HepG2 (cell line): Measurements from ENCODE around the gene ZNF839. TPM values are rescaled to one million over a fixed set of nuclear protein-coding genes. Genes with fewer than 3 reads are reported as not detected.
A peak's percentile ranks its signal among the peaks of the same experiment; 100 is the strongest.

ENCODE experiments used
- AKAP8 ChIP-seq: sonication (generic); formaldehyde crosslinking; IDR thresholded peaks from 2 replicates; pipeline ENCODE4 v1.5.1; 2020; ENCODE audit warnings: mild to moderate bottlenecking, missing genetic modification reagents
- ARNTL ChIP-seq: sonication (generic); formaldehyde crosslinking; IDR thresholded peaks from 2 replicates; pipeline ENCODE4 v1.4.0; 2020; ENCODE audit warnings: mild to moderate bottlenecking, missing genetic modification reagents
- ATAD3A ChIP-seq: sonication (generic); formaldehyde crosslinking; IDR thresholded peaks from 2 replicates; pipeline ENCODE4 v1.4.0; 2020; ENCODE audit warnings: missing genetic modification reagents
- EHMT2 ChIP-seq: fragments of 200-600 bp; sonication (generic); IDR thresholded peaks from 2 replicates; pipeline ENCODE4 v1.7.0; 2017; ENCODE audit warnings: antibody characterized with exemption, low read depth, low read length, borderline replicate concordance
- FOXA1 ChIP-seq, 2 experiments: fragments of 450-650 bp in 1 of 2; sonication (generic) in 1 of 2; formaldehyde crosslinking in 1 of 2; IDR thresholded peaks; 2 replicates each; pipeline versions ENCODE4 v1.4.0 to v1.6.1; 2016 to 2020; ENCODE audit warnings: missing genetic modification reagents in 1 of 2
- FOXM1 ChIP-seq: sonication (generic); formaldehyde crosslinking; IDR thresholded peaks from 2 replicates; pipeline ENCODE4 v1.5.0; 2020; ENCODE audit warnings: missing genetic modification reagents
- IRF2 ChIP-seq: IDR thresholded peaks from 2 replicates; pipeline ENCODE4 v1.6.1; 2018; ENCODE audit warnings: missing genetic modification reagents, missing compliant biosample characterization
- KDM2A ChIP-seq: sonication (generic); formaldehyde crosslinking; IDR thresholded peaks from 2 replicates; pipeline ENCODE4 v1.4.0; 2020; ENCODE audit warnings: low read depth, missing genetic modification reagents, borderline replicate concordance
- KLF12 ChIP-seq: sonication (generic); formaldehyde crosslinking; IDR thresholded peaks from 2 replicates; pipeline ENCODE4 v1.4.0; 2020; ENCODE audit warnings: missing genetic modification reagents, borderline replicate concordance
- MTF2 ChIP-seq: sonication (generic); formaldehyde crosslinking; IDR thresholded peaks from 2 replicates; pipeline ENCODE4 v1.5.0; 2020; ENCODE audit warnings: missing genetic modification reagents, borderline replicate concordance
- SALL1 ChIP-seq: sonication (generic); formaldehyde crosslinking; IDR thresholded peaks from 2 replicates; pipeline ENCODE4 v1.8.0; 2022; ENCODE audit warnings: mild to moderate bottlenecking, missing genetic modification reagents
- SNRNP70 ChIP-seq: fragments of 200-400 bp; formaldehyde crosslinking; IDR thresholded peaks from 2 replicates; pipeline ENCODE4 v1.6.1; 2017; ENCODE audit warnings: mild to moderate bottlenecking, low read depth, low read length, moderate library complexity
- YY1 ChIP-seq: IDR thresholded peaks from 2 replicates; pipeline ENCODE4 v1.6.1; 2011; ENCODE audit warnings: low read length, low read depth, moderate library complexity, mild to moderate bottlenecking; ENCODE audit not compliant: insufficient read depth, insufficient replicate concordance
- ZBTB3 ChIP-seq: sonication (generic); formaldehyde crosslinking; IDR thresholded peaks from 2 replicates; pipeline ENCODE4 v1.4.0; 2020; ENCODE audit warnings: low read depth, mild to moderate bottlenecking, moderate library complexity, missing genetic modification reagents, borderline replicate concordance
- ZIK1 ChIP-seq: sonication (generic); formaldehyde crosslinking; IDR thresholded peaks from 2 replicates; pipeline ENCODE4 v1.5.0; 2020; ENCODE audit warnings: mild to moderate bottlenecking, low read depth, missing genetic modification reagents, borderline replicate concordance
- ZNF124 ChIP-seq: sonication (generic); formaldehyde crosslinking; IDR thresholded peaks from 2 replicates; pipeline ENCODE4 v1.4.0; 2020; ENCODE audit warnings: missing genetic modification reagents
- ZNF331 ChIP-seq: sonication (generic); formaldehyde crosslinking; IDR thresholded peaks from 2 replicates; pipeline ENCODE4 v1.4.0; 2020; ENCODE audit warnings: missing genetic modification reagents
- ZNF556 ChIP-seq: sonication (generic); formaldehyde crosslinking; IDR thresholded peaks from 2 replicates; pipeline ENCODE4 v1.4.0; 2020; ENCODE audit warnings: mild to moderate bottlenecking, missing genetic modification reagents, borderline replicate concordance
- ZNF788 ChIP-seq: sonication (generic); formaldehyde crosslinking; IDR thresholded peaks from 2 replicates; pipeline ENCODE4 v1.5.0; 2020; ENCODE audit warnings: mild to moderate bottlenecking, missing genetic modification reagents, borderline replicate concordance
- ZSCAN29 ChIP-seq: sonication (generic); formaldehyde crosslinking; conservative IDR thresholded peaks from 2 replicates; pipeline ENCODE4 v1.4.0; 2020; ENCODE audit warnings: mild to moderate bottlenecking, missing genetic modification reagents
- polyA plus RNA-seq, 8 experiments: library from polyadenylated mRNA; depleted of rRNA in 3 of 8; stranded (reverse) in 7 of 8; unstranded in 1 of 8; fragments of >200 nt; fragmentation: Illumina TruSeq in 4 of 8; extraction: Trizol in 4 of 8; gene quantifications; 2 replicates each; pipeline versions ENCODE4 v1.2.1 to v1.2.3, GENCODE V29; 2011 to 2016; ENCODE audit warnings: low read depth in 4 of 8, missing spikeins in 1 of 8, mixed read lengths in 1 of 8; ENCODE audit not compliant: insufficient read depth in 1 of 8
- total RNA-seq, 5 experiments: library from RNA; depleted of rRNA; stranded (reverse); fragments of >200 nt; fragmentation: Illumina TruSeq; extraction: Trizol; gene quantifications; 2 replicates each; pipeline ENCODE4 v1.2.3, GENCODE V29; 2016; ENCODE audit warnings: low read depth in 1 of 5
- TF ChIP-seq, protein P1 (sequence below): sonication (generic); formaldehyde crosslinking; IDR thresholded peaks from 2 replicates; pipeline ENCODE4 v1.5.0; 2020; ENCODE audit warnings: mild to moderate bottlenecking, missing genetic modification reagents, borderline replicate concordance
- TF ChIP-seq, protein P2 (sequence below): fragments of 450-650 bp; IDR thresholded peaks from 2 replicates; pipeline ENCODE4 v1.6.1; 2017; ENCODE audit warnings: mild to moderate bottlenecking
- TF ChIP-seq, protein P3 (sequence below): IDR thresholded peaks from 2 replicates; pipeline ENCODE4 v1.6.1; 2016

Gene ZNF839
- total and polyA plus RNA-seq, 2 of the 13 experiments (the other 11 are each of a cell fraction or from before 2014, with no cell fraction given) = 11.1 to 12.8 TPM

DNA sequence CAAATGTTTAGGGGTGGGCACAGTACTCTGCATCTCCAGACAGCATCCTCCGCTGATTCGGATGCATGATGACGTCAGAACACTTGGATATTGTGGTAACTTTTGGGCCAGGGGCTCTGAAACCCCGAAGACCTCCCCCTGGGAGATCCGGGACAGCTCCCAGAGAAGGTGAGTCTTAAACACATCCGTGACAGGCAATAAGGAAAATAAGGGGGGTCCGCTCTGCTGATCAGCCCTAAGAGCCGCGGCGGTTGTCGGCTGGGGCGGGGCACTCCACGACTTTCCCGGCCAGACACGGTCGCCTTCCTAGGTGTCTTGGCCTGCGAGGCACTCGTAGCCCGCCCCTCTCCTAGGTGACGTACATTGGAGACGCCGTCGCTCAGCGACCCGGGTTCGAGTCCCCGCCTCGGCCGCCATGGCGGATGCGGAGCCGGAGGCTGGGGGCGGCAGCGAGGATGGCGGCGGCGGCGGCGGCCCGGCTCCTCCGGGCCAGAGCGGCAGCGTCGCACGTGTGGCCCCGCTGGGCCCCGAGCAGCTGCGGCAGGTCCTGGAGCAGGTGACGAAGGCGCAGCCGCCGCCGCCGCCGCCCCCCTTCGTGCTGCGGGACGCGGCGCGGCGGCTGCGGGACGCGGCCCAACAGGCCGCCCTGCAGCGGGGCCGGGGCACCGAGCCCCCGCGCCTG is at the start of gene ZNF839 (continued):
- TF ChIP-seq, protein P1, sequence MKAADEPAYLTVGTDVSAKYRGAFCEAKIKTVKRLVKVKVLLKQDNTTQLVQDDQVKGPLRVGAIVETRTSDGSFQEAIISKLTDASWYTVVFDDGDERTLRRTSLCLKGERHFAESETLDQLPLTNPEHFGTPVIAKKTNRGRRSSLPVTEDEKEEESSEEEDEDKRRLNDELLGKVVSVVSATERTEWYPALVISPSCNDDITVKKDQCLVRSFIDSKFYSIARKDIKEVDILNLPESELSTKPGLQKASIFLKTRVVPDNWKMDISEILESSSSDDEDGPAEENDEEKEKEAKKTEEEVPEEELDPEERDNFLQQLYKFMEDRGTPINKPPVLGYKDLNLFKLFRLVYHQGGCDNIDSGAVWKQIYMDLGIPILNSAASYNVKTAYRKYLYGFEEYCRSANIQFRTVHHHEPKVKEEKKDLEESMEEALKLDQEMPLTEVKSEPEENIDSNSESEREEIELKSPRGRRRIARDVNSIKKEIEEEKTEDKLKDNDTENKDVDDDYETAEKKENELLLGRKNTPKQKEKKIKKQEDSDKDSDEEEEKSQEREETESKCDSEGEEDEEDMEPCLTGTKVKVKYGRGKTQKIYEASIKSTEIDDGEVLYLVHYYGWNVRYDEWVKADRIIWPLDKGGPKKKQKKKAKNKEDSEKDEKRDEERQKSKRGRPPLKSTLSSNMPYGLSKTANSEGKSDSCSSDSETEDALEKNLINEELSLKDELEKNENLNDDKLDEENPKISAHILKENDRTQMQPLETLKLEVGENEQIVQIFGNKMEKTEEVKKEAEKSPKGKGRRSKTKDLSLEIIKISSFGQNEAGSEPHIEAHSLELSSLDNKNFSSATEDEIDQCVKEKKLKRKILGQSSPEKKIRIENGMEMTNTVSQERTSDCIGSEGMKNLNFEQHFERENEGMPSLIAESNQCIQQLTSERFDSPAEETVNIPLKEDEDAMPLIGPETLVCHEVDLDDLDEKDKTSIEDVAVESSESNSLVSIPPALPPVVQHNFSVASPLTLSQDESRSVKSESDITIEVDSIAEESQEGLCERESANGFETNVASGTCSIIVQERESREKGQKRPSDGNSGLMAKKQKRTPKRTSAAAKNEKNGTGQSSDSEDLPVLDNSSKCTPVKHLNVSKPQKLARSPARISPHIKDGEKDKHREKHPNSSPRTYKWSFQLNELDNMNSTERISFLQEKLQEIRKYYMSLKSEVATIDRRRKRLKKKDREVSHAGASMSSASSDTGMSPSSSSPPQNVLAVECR = peak; percentile 59; the same call in 1 of the 2 replicates
- TF ChIP-seq KDM2A (CRISPR knock-in tag) (peak; percentile 87), EHMT2 (no peak), FOXM1 (CRISPR knock-in tag) (no peak), SNRNP70 (no peak), ZBTB3 (no peak), YY1 (peak; percentile 95), ZNF124 (CRISPR knock-in tag) (no peak), KLF12 (CRISPR knock-in tag) (peak; percentile 80; the same call in 1 of the 2 replicates), SALL1 (CRISPR knock-in tag) (peak; percentile 41), FOXA1 (IDR thresholded peaks at IDR 0.05) (no peak), FOXA1 (CRISPR knock-in tag; IDR thresholded peaks at IDR 0.05) (0 out of 2 replicates have a peak, but pooled peaks have one; percentile 4), ZNF556 (CRISPR knock-in tag) (no peak; the same call in 1 of the 2 replicates), ARNTL (CRISPR knock-in tag) (no peak), MTF2 (CRISPR knock-in tag) (no peak), IRF2 (CRISPR knock-in tag) (peak; percentile 64; the same call in 1 of the 2 replicates), ZIK1 (peak; percentile 42; the same call in 1 of the 2 replicates), ZNF788 (peak; percentile 71; the same call in 1 of the 2 replicates), ATAD3A (no peak), ZSCAN29 (CRISPR knock-in tag) (no peak), ZNF331 (CRISPR knock-in tag) (no peak), AKAP8 (CRISPR knock-in tag) (no peak; the same call in 1 of the 2 replicates)
- TF ChIP-seq, protein P2, sequence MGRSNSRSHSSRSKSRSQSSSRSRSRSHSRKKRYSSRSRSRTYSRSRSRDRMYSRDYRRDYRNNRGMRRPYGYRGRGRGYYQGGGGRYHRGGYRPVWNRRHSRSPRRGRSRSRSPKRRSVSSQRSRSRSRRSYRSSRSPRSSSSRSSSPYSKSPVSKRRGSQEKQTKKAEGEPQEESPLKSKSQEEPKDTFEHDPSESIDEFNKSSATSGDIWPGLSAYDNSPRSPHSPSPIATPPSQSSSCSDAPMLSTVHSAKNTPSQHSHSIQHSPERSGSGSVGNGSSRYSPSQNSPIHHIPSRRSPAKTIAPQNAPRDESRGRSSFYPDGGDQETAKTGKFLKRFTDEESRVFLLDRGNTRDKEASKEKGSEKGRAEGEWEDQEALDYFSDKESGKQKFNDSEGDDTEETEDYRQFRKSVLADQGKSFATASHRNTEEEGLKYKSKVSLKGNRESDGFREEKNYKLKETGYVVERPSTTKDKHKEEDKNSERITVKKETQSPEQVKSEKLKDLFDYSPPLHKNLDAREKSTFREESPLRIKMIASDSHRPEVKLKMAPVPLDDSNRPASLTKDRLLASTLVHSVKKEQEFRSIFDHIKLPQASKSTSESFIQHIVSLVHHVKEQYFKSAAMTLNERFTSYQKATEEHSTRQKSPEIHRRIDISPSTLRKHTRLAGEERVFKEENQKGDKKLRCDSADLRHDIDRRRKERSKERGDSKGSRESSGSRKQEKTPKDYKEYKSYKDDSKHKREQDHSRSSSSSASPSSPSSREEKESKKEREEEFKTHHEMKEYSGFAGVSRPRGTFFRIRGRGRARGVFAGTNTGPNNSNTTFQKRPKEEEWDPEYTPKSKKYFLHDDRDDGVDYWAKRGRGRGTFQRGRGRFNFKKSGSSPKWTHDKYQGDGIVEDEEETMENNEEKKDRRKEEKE = no peak
- TF ChIP-seq, protein P3, sequence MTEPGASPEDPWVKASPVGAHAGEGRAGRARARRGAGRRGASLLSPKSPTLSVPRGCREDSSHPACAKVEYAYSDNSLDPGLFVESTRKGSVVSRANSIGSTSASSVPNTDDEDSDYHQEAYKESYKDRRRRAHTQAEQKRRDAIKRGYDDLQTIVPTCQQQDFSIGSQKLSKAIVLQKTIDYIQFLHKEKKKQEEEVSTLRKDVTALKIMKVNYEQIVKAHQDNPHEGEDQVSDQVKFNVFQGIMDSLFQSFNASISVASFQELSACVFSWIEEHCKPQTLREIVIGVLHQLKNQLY (CRISPR knock-in tag) = no peak
